ENCODE data around the gene ATG5.

- TF ChIP-seq POLR2A (IDR thresholded peaks at IDR 0.05): no peak
- TF ChIP-seq CTCF (IDR thresholded peaks at IDR 0.05): no peak
Measured at GRCh38 chr6:106152952-106153351, 172.6 kb downstream of the ATG5 start.

Measured in esophagus squamous epithelium (tissue), 4 donors.